GM23248 (cell line): ENCODE data around the gene KBTBD8. TPM values are rescaled to one million over a fixed set of nuclear protein-coding genes. Genes with fewer than 3 reads are reported as not detected.

Experiments used
- DNase-seq: peaks from one replicate; pipeline ENCODE4 v3.0.0-alpha.2; 2015
- H2AFZ ChIP-seq: fragments of 200-600 bp; sonication (generic); 2 replicates; pipeline ENCODE4 v1.6.1; 2016; ENCODE audit warnings: antibody characterized with exemption
- H3F3A ChIP-seq: fragments of 200-600 bp; sonication (generic); 2 replicates; pipeline ENCODE4 v1.6.1; 2016; ENCODE audit warnings: mild to moderate bottlenecking, antibody characterized with exemption, mixed run types; ENCODE audit not compliant: insufficient read depth
- H3K27ac ChIP-seq: fragments of 200-600 bp; sonication (generic); 2 replicates; pipeline ENCODE4 v1.5.1; 2016; ENCODE audit warnings: mild to moderate bottlenecking
- H3K27me3 ChIP-seq: fragments of 200-600 bp; sonication (generic); replicated peaks from 2 replicates; pipeline ENCODE4 v1.6.1; 2016; ENCODE audit warnings: mild to moderate bottlenecking; ENCODE audit not compliant: insufficient read depth
- H3K36me3 ChIP-seq: fragments of 200-600 bp; sonication (generic); 2 replicates; pipeline ENCODE4 v1.6.1; 2016; ENCODE audit warnings: low read depth, mild to moderate bottlenecking
- H3K4me1 ChIP-seq: fragments of 200-600 bp; sonication (generic); 2 replicates; pipeline ENCODE4 v1.6.1; 2016; ENCODE audit warnings: mild to moderate bottlenecking; ENCODE audit not compliant: insufficient read depth
- H3K4me2 ChIP-seq: fragments of 200-600 bp; sonication (generic); one replicate; pipeline ENCODE4 v1.6.1; 2016; ENCODE audit warnings: mild to moderate bottlenecking; ENCODE audit not compliant: unreplicated experiment
- H3K4me3 ChIP-seq: fragments of 200-600 bp; sonication (generic); 2 replicates; pipeline ENCODE4 v1.5.1; 2016; ENCODE audit warnings: mild to moderate bottlenecking
- H3K79me2 ChIP-seq: fragments of 200-600 bp; sonication (generic); 2 replicates; pipeline ENCODE4 v1.6.1; 2016; ENCODE audit warnings: mild to moderate bottlenecking; ENCODE audit not compliant: insufficient read depth
- H3K9ac ChIP-seq: fragments of 200-600 bp; sonication (generic); 2 replicates; pipeline ENCODE4 v1.6.1; 2016; ENCODE audit warnings: mild to moderate bottlenecking
- H3K9me2 ChIP-seq: fragments of 200-600 bp; sonication (generic); 2 replicates; pipeline ENCODE4 v1.6.1; 2016; ENCODE audit warnings: mixed run types, mild to moderate bottlenecking, moderate library complexity; ENCODE audit not compliant: insufficient read depth
- H3K9me3 ChIP-seq: fragments of 200-600 bp; sonication (generic); one replicate; pipeline ENCODE4 v1.6.1; 2017; ENCODE audit warnings: low read depth
- H4K20me1 ChIP-seq: fragments of 200-600 bp; sonication (generic); 2 replicates; pipeline ENCODE4 v1.6.0; 2016; ENCODE audit not compliant: insufficient read depth
- EZH2 ChIP-seq: fragments of 200-600 bp; sonication (generic); IDR thresholded peaks from 2 replicates; pipeline ENCODE4 v1.6.1; 2018; ENCODE audit warnings: antibody characterized with exemption, mild to moderate bottlenecking; ENCODE audit not compliant: insufficient read depth, poor library complexity, severe bottlenecking
- EZH2phosphoT487 ChIP-seq: fragments of 200-600 bp; sonication (generic); IDR thresholded peaks from 2 replicates; pipeline ENCODE4 v1.6.1; 2018; ENCODE audit warnings: antibody characterized with exemption, moderate library complexity, mild to moderate bottlenecking, low read depth; ENCODE audit not compliant: insufficient read depth
- WGBS, 2 experiments: methylation state at CpG; one replicate each; pipeline ENCODE4 v1.1.6; 2015 to 2017; ENCODE audit warnings: low lambda C conversion rate in 2 of 2, low coverage in 1 of 2; ENCODE audit errors: missing lambda C conversion rate in 2 of 2; 5-methylcytosine and 5-hydroxymethylcytosine counted together
- in situ Hi-C: fragments of 300-500 bp; cut with MboI; formaldehyde crosslinking; loops from 2 replicates; pipeline ENCODE4 v1.15.0; 2020
- polyA plus RNA-seq: library from polyadenylated mRNA; unstranded; fragments of >200 nt; fragmentation: Nextera tagmentation; extraction: Ambion mirVana; gene quantifications from 2 replicates; pipeline ENCODE4 v1.2.1, GENCODE V29; 2016
- total RNA-seq: library from RNA; depleted of rRNA; stranded (reverse); fragments of >200 nt; shearing (Covaris generic); gene quantifications from 2 replicates; pipeline ENCODE4 v1.2.3, GENCODE V29; 2014

Gene KBTBD8
- total and polyA plus RNA-seq, 2 experiments from 2014 or later, result 0.26 to 0.86 TPM

- Histone ChIP-seq H2AFZ (no peak overlapping the region), H4K20me1 (no peaks in the 10 kb centered on the region), H3K9ac (no peak overlapping the region), H3K4me3 (no peak overlapping the region), H3K36me3 (no peaks in the 10 kb centered on the region), H3K4me1 (no peaks in the 10 kb centered on the region), H3K9me3 (no peaks in the 10 kb centered on the region), H3K27ac (no peak overlapping the region), H3F3A (no peaks in the 10 kb centered on the region), H3K79me2 (no peaks in the 10 kb centered on the region), H3K4me2 (no peak overlapping the region), H3K9me2 (no peaks in the 10 kb centered on the region), H3K27me3 (no peaks in the 10 kb centered on the region)
- DNase-seq, result no peak
- no peak for TF ChIP-seq EZH2phosphoT487
- in situ Hi-C loops, result no loop called here
- WGBS, 2 experiments, result 61 to 66% methylated on average over 5 of the region's 5 CpGs
Observed at GRCh38 chr3:67028001-67028784, 30.1 kb downstream of the KBTBD8 start.

- Histone ChIP-seq H3K4me2 (no peak overlapping the region), H3K9me2 (no peaks in the 10 kb centered on the region), H3K9me3 (no peaks in the 10 kb centered on the region), H3K4me3 (no peak overlapping the region), H3K36me3 (no peaks in the 10 kb centered on the region), H3K9ac (no peak overlapping the region), H3K79me2 (no peaks in the 10 kb centered on the region), H3F3A (no peaks in the 10 kb centered on the region), H3K27ac (no peak overlapping the region), H3K27me3 (no peaks in the 10 kb centered on the region), H4K20me1 (no peaks in the 10 kb centered on the region), H3K4me1 (no peaks in the 10 kb centered on the region), H2AFZ (no peak overlapping the region)
- WGBS, 2 experiments, result 54 to 65% methylated on average over 3 of the region's 3 CpGs
- DNase-seq, result no peak
- no peak for TF ChIP-seq EZH2phosphoT487
- TF ChIP-seq EZH2, result no peak
- in situ Hi-C loops, result no loop called here
Observed at GRCh38 chr3:67030785-67031740, 33.0 kb downstream of the KBTBD8 start.

GRCh38 chr3:67031986-67032385 lies 33.9 kb downstream of the KBTBD8 start:
- H3K79me2 ChIP-seq, result no peaks in the 10 kb centered on the region
- 29 to 31% methylated on average over 1 of the region's 1 CpG for WGBS, 2 experiments
- no peaks in the 10 kb centered on the region for H3K27me3 ChIP-seq
- H3K4me2 ChIP-seq, result no peak overlapping the region
- no peaks in the 10 kb centered on the region for H3F3A ChIP-seq
- no peaks in the 10 kb centered on the region for H4K20me1 ChIP-seq
- TF ChIP-seq EZH2phosphoT487 (no peak), EZH2 (no peak)
- no peak overlapping the region for H2AFZ ChIP-seq
- H3K4me3 ChIP-seq, result no peak overlapping the region
- no peak for DNase-seq
- H3K4me1 ChIP-seq, result no peaks in the 10 kb centered on the region
- no peak overlapping the region for H3K27ac ChIP-seq
- H3K36me3 ChIP-seq, result no peaks in the 10 kb centered on the region
- no peaks in the 10 kb centered on the region for H3K9me3 ChIP-seq
- no peak overlapping the region for H3K9ac ChIP-seq
- in situ Hi-C loops, result no loop called here
- no peaks in the 10 kb centered on the region for H3K9me2 ChIP-seq

GRCh38 chr3:67033079-67033478 lies 35.0 kb downstream of the KBTBD8 start:
- no peaks in the 10 kb centered on the region for H3K27me3 ChIP-seq
- no peak overlapping the region for H2AFZ ChIP-seq
- H4K20me1 ChIP-seq, result no peaks in the 10 kb centered on the region
- no peak overlapping the region for H3K27ac ChIP-seq
- no peaks in the 10 kb centered on the region for H3K4me1 ChIP-seq
- H3K4me2 ChIP-seq, result no peak overlapping the region
- TF ChIP-seq EZH2, result no peak
- no peak for TF ChIP-seq EZH2phosphoT487
- H3K79me2 ChIP-seq, result no peaks in the 10 kb centered on the region
- H3K9me3 ChIP-seq, result no peaks in the 10 kb centered on the region
- in situ Hi-C loops, result no loop called here
- no peaks in the 10 kb centered on the region for H3F3A ChIP-seq
- no peaks in the 10 kb centered on the region for H3K9me2 ChIP-seq
- H3K36me3 ChIP-seq, result no peaks in the 10 kb centered on the region
- H3K4me3 ChIP-seq, result no peak overlapping the region
- WGBS, 2 experiments, result 66 to 70% methylated on average over 2 of the region's 2 CpGs
- DNase-seq, result no peak
- no peak overlapping the region for H3K9ac ChIP-seq
